Gastrocnemius medialis (tissue), 4 donors: ENCODE measurements around the gene QSER1.

Source experiments
- CTCF ChIP-seq, 5 experiments: fragments of 450-650 bp in 3 of 5; fragments of 200-600 bp in 2 of 5; sonication (generic) in 2 of 5; IDR thresholded peaks in 4 of 5; conservative IDR thresholded peaks in 1 of 5; 1 replicate in 4 of 5; 2 replicates in 1 of 5; pipeline ENCODE4 v1.5.1; 2016 to 2019; ENCODE audit warnings: antibody characterized with exemption in 5 of 5, mild to moderate bottlenecking in 3 of 5, moderate library complexity in 3 of 5
- POLR2A ChIP-seq, 2 donors: fragments of 450-650 bp; IDR thresholded peaks; one replicate each; pipeline ENCODE4 v1.6.1; 2017; ENCODE audit warnings: antibody characterized with exemption in 2 of 2, mild to moderate bottlenecking in 2 of 2, moderate library complexity in 2 of 2

GRCh38 chr11:32851251-32851650, 41.4 kb upstream of the QSER1 start:
- TF ChIP-seq CTCF (IDR thresholded peaks at IDR 0.05 in 4 of 5, conservative IDR thresholded peaks at IDR 0.05 in 1 of 5) (no peak), POLR2A (IDR thresholded peaks at IDR 0.05) (no peak)
